Esophagus (tissue), 2 donors: ENCODE results near the gene FGD6. TPM values are rescaled to one million over a fixed set of nuclear protein-coding genes. Genes with fewer than 3 reads are reported as not detected.

ENCODE experiments used
- H3K27ac ChIP-seq, 2 donors: one replicate each; pipeline ENCODE4 v1.5.1; 2013; ENCODE audit warnings: low read depth in 2 of 2, mild to moderate bottlenecking in 2 of 2, inconsistent platforms in 1 of 2, low read length in 1 of 2, moderate library complexity in 1 of 2
- H3K27me3 ChIP-seq, 2 donors: one replicate each; pipeline ENCODE4 v1.6.1; 2013; ENCODE audit warnings: low read length in 2 of 2, control low read depth in 1 of 2, mild to moderate bottlenecking in 1 of 2; ENCODE audit not compliant: insufficient read depth in 2 of 2, control insufficient read depth in 1 of 2
- H3K36me3 ChIP-seq, 2 donors: one replicate each; pipeline ENCODE4 v1.6.1; 2013; ENCODE audit warnings: low read length in 1 of 2; ENCODE audit not compliant: control insufficient read depth in 2 of 2, insufficient read depth in 2 of 2
- H3K4me1 ChIP-seq, 2 donors: one replicate each; pipeline ENCODE4 v1.6.1; 2013; ENCODE audit warnings: low read length in 1 of 2; ENCODE audit not compliant: control insufficient read depth in 2 of 2, insufficient read depth in 2 of 2
- H3K4me3 ChIP-seq, 2 donors: one replicate each; pipeline ENCODE4 v1.5.1; 2013; ENCODE audit warnings: low read length in 2 of 2, mild to moderate bottlenecking in 2 of 2, low read depth in 1 of 2, moderate library complexity in 1 of 2
- H3K9me3 ChIP-seq, 2 donors: one replicate each; pipeline ENCODE4 v1.6.1; 2013; ENCODE audit warnings: mild to moderate bottlenecking in 2 of 2, low read depth in 1 of 2, low read length in 1 of 2, moderate library complexity in 1 of 2; ENCODE audit not compliant: control insufficient read depth in 2 of 2, insufficient read depth in 1 of 2
- WGBS, 2 donors: extraction: QIAGEN DNeasy Blood & Tissue Kit; methylation state at CpG; one replicate each; pipeline ENCODE4 v1.1.7; 2013; 5-methylcytosine and 5-hydroxymethylcytosine counted together
- polyA plus RNA-seq, 2 donors: library from polyadenylated mRNA; stranded (reverse); fragments of 200-250 nt; gene quantifications; one replicate each; pipeline ENCODE4 v1.2.3, GENCODE V29; 2013
- donor health status: healthy with polysubstance abuse.
- donor health status: Bipolar disorder and iron deficiency.

FGD6 gene
- polyA plus RNA-seq, 2 donors = 2.2 to 2.3 TPM

GRCh38 chr12:95072900-95073697, 144.2 kb downstream of the FGD6 start, which contains the start of gene NR2C1:
Gene NR2C1 (minus strand): TSS chr12:95073618. CDS start chr12:95067384, 6,234 bp downstream.
- Histone ChIP-seq H3K27ac (peak within 1 kb of the TSS; percentile 76 to 82), H3K9me3 (no peaks in the 10 kb centered on the region), H3K36me3 (no peaks in the 10 kb centered on the region), H3K27me3 (no peaks in the 10 kb centered on the region), H3K4me3 (peak within 1 kb of the TSS; percentile 73 to 90), H3K4me1 (no peaks in the 10 kb centered on the region)
- 0% methylated on average over 96 to 99 of the region's 99 CpGs for WGBS, 2 donors

DNA sequence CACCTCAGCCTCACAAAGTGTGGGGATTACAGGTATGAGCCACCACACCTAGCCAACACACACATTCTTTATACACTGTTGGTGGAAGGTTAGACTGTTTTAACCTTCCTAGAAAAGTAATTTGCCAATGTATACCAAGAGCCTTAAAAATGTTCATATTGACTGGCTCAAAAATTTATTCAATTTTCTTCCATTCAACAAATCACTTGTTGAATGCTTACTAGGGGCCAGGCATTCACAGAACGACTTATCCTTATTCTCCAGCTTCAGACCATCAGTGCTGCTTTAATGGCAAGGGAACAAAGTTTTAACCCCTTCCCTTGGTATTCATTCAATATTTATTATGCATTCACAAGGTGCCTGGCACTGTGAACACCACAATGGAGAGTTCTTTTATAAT, 146.9 kb downstream of the FGD6 start:
- 87 to 92% methylated on average over 1 of the region's 1 CpG for WGBS, 2 donors
- Histone ChIP-seq H3K36me3 (no peaks in the 10 kb centered on the region), H3K4me3 (no peak overlapping the region), H3K9me3 (no peaks in the 10 kb centered on the region), H3K27me3 (no peaks in the 10 kb centered on the region), H3K27ac (no peak overlapping the region), H3K4me1 (no peaks in the 10 kb centered on the region)

DNA sequence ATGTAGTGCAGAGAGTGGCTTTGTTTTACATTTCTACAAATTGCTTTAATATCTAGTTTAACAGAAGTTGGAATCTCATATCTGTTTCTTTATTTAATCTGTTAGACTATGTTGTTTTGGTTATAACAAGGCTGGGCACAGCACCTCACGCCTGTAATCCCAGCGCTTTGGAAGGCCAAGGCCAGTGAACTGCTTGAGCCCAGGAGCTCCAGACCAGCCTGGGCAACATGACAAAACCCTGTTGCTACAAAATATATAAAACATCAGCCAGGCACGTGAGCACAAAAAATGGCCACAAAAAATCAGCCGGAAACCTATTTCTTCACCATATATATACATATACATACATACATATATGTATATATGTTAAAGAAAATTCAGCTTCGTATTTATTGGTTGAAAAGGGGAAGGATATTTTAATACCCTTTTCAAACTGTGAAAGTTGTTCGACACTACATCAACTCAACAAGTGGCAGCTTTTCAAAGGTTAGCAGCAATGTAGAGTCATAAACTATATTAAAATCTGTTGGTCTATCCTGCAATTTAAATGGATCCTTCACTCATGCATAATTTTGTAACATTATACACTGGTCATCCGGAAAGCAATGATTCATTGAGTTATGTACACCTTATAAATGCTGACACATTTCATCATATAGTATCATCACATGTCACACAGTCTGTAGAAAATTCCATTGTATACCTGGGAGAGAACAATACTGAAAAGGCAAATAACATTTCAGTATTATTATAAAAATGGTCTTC, 151.0 kb downstream of the FGD6 start:
- Histone ChIP-seq H3K27ac (no peak overlapping the region), H3K27me3 (no peaks in the 10 kb centered on the region), H3K36me3 (peaks cover 0 to 4% of the 10 kb centered on the region in 2 donors), H3K4me1 (no peaks in the 10 kb centered on the region), H3K4me3 (no peak overlapping the region), H3K9me3 (no peaks in the 10 kb centered on the region)
- 91 to 92% methylated on average over 7 of the region's 7 CpGs for WGBS, 2 donors

DNA sequence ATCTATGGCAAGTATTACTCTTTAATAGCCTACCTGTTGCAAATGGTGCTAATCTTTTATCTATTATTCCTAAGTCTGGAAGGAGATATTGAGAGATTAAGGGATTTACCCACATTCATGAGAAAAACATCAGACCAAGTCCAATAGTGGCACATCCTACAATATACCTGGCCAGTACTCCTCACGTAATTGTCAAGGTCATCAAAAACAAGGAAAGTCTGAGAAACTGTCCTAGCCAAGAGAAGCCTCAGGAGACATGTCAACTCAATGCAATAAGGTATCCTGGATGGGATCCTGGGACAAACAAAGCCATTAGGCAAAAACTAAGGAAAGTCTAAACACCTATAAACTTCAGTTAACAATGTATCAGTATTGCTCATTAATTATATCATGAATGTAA, 156.3 kb downstream of the FGD6 start:
- H3K27me3 ChIP-seq = no peaks in the 10 kb centered on the region
- H3K36me3 ChIP-seq = peaks cover 1 to 4% of the 10 kb centered on the region in 2 donors

DNA sequence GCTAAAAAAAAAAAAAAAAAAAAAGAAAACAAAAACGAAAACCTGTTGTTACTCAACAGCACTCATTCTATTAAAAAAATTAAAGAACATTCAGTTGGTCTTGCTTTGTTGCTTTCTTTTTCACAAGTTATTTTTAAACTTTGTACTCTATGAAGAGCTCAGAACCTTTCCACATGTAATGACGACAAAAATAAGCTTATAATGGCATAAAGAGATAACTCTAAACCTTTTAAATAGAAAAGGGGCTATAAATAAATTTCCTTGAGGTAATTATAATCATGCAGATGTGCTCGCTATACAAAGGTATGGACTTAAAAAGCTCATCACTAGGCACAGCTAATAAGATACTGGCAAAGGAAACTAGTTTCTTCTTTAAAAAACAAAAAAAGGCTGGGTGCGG, 157.3 kb downstream of the FGD6 start:
- no peak overlapping the region for H3K4me3 ChIP-seq
- WGBS, 2 donors = 91 to 94% methylated on average over 4 of the region's 4 CpGs
- no peaks in the 10 kb centered on the region for H3K27me3 ChIP-seq
- no peak overlapping the region for H3K27ac ChIP-seq
- H3K9me3 ChIP-seq = no peaks in the 10 kb centered on the region
- H3K36me3 ChIP-seq = peaks cover 3 to 4% of the 10 kb centered on the region in 2 donors
- no peaks in the 10 kb centered on the region for H3K4me1 ChIP-seq

More for the DNA sequence above, 156.3 kb downstream of the FGD6 start:
- no peak overlapping the region for H3K27ac ChIP-seq
- H3K4me1 ChIP-seq = no peaks in the 10 kb centered on the region
- WGBS, 2 donors = 94 to 96% methylated on average over 1 of the region's 1 CpG
- no peak overlapping the region for H3K4me3 ChIP-seq
- H3K9me3 ChIP-seq = no peaks in the 10 kb centered on the region

- Histone ChIP-seq H3K36me3 (peaks cover 3 to 4% of the 10 kb centered on the region in 2 donors), H3K27me3 (no peaks in the 10 kb centered on the region), H3K9me3 (no peaks in the 10 kb centered on the region), H3K4me3 (no peak overlapping the region), H3K27ac (no peak overlapping the region), H3K4me1 (no peaks in the 10 kb centered on the region)
- 98 to 100% methylated on average over 3 of the region's 3 CpGs for WGBS, 2 donors
Observed at GRCh38 chr12:95057424-95057823, 159.8 kb downstream of the FGD6 start.

GRCh38 chr12:95055057-95055456, 162.2 kb downstream of the FGD6 start:
- 63 to 75% methylated on average over 2 of the region's 2 CpGs for WGBS, 2 donors
- Histone ChIP-seq H3K9me3 (no peaks in the 10 kb centered on the region), H3K27ac (no peak overlapping the region), H3K36me3 (peaks cover 3 to 4% of the 10 kb centered on the region in 2 donors), H3K27me3 (no peaks in the 10 kb centered on the region), H3K4me1 (no peaks in the 10 kb centered on the region), H3K4me3 (no peak overlapping the region)

DNA sequence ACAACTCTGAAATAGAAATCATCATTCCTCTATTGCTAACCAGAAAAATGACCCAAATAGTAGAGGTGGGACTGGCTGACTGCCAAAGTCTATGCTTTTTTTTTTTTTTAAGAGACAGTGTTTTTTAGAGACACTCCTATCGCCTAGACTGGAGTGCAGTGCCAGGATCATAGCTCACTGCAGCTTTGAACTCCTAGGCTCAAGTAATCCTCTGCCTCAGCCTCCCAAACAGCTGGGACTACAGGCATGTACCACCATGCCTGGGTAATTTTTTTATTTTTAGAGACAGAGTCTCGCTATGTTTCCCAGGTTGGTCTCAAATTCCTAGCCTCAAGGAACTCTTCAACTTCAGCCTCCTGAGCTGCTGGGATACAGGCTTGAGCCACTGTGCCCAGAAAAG, 163.1 kb downstream of the FGD6 start:
- H3K36me3 ChIP-seq = peaks cover 4 to 6% of the 10 kb centered on the region in 2 donors
- 62 to 71% methylated on average over 2 of the region's 2 CpGs for WGBS, 2 donors
- no peaks in the 10 kb centered on the region for H3K4me1 ChIP-seq
- H3K9me3 ChIP-seq = no peaks in the 10 kb centered on the region
- no peak overlapping the region for H3K4me3 ChIP-seq
- no peaks in the 10 kb centered on the region for H3K27me3 ChIP-seq
- no peak overlapping the region for H3K27ac ChIP-seq

DNA sequence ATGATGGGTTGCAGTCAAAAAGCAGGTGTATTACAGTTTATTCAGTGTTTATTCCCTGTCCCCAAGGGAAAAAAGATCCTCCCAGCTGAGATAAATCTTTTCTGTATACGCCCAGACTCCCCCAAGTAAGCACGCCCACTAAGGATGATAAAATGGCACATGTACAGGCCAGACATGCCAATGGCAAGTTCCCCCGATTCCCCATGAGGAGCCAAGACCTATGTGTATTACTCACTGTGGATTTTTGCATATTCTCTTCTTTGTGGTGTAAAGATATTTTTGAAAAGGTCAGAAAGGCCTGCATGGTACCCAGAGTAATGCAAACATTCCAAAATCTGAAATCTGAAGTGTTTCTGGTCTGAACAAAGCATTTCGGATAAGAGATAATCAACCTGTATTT, 166.0 kb downstream of the FGD6 start:
- H3K27me3 ChIP-seq = no peaks in the 10 kb centered on the region
- no peak overlapping the region for H3K27ac ChIP-seq
- WGBS, 2 donors = 89 to 91% methylated on average over 4 of the region's 4 CpGs
- H3K4me1 ChIP-seq = no peaks in the 10 kb centered on the region
- H3K4me3 ChIP-seq = no peak overlapping the region
- H3K9me3 ChIP-seq = no peaks in the 10 kb centered on the region
- peaks cover 4 to 6% of the 10 kb centered on the region in 2 donors for H3K36me3 ChIP-seq
